Motor neuron (in vitro differentiated cells): ENCODE measurements around the gene SPP1. TPM values are rescaled to one million over a fixed set of nuclear protein-coding genes. Genes with fewer than 3 reads are reported as not detected.
A peak's percentile ranks its signal among the peaks of the same experiment; 100 is the strongest.
"Not testable (repeated sequence)": the region's sequence is repeated elsewhere in the genome, so short reads cannot be mapped to it uniquely, and the experiment has no call there.

Experiments used
- ATAC-seq, 8 experiments: fragments of 200-7000 bp; cut with Tn5 transposase; replicated peaks in 6 of 8; 2 replicates each; pipeline ENCODE4 v1.8.0; 2021; ENCODE audit warnings: mild to moderate bottlenecking in 8 of 8, moderate library complexity in 8 of 8
- H3K27ac ChIP-seq, 2 donors: fragments of 250-450 bp; sonication (Bioruptor Pico); 2 replicates each; pipeline ENCODE4 v1.9.0; 2021; ENCODE audit warnings: antibody characterized with exemption in 2 of 2, mild to moderate bottlenecking in 2 of 2, moderate library complexity in 1 of 2
- H3K4me1 ChIP-seq, 2 donors: fragments of 250-450 bp; sonication (Bioruptor Pico); replicated peaks in 1 of 2; 2 replicates each; pipeline ENCODE4 v1.6.1; 2021; ENCODE audit warnings: antibody characterized with exemption in 2 of 2, mild to moderate bottlenecking in 2 of 2, moderate library complexity in 1 of 2
- H3K4me3 ChIP-seq, 5 donors: fragments of 250-450 bp; sonication (Bioruptor Pico); 2 replicates each; pipeline ENCODE4 v1.9.0; 2021; ENCODE audit warnings: antibody characterized with exemption in 5 of 5, mild to moderate bottlenecking in 5 of 5, moderate library complexity in 4 of 5
- WGBS, 10 experiments: fragments of 450-650 bp; shearing (Covaris generic); methylation state at CpG; one replicate each; pipeline ENCODE4 v1.0.0; 2022; 5-methylcytosine and 5-hydroxymethylcytosine counted together
- in situ Hi-C, 9 experiments: fragments of 400-800 bp; cut with MboI; loops; one replicate each; pipeline ENCODE4 v1.15.0; 2021; ENCODE audit warnings: low sequenced_read_pairs in 9 of 9, low pct_unique_long_range_greater_than_20kb in 2 of 9; ENCODE audit not compliant: unreplicated experiment in 9 of 9
- total RNA-seq, 8 experiments: library from RNA; unstranded; fragments of 300-600 nt; gene quantifications; 2 replicates each; pipeline versions ENCODE4 v1.2.3 to v1.2.4, GENCODE V29; 2022

The SPP1 gene
- total RNA-seq, 8 experiments from 2014 or later, result 1.8 to 240 (median 36.5) TPM; not detected in 2

DNA sequence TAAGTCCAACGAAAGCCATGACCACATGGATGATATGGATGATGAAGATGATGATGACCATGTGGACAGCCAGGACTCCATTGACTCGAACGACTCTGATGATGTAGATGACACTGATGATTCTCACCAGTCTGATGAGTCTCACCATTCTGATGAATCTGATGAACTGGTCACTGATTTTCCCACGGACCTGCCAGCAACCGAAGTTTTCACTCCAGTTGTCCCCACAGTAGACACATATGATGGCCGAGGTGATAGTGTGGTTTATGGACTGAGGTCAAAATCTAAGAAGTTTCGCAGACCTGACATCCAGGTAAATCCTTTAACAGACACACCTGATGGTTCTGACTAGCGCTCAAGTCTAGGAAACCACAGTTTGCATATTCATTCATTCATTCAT, 6.0 kb downstream of the SPP1 start:
- Histone ChIP-seq H3K27ac (no peak overlapping the region), H3K4me1 (peaks cover 2 to 3% of the 10 kb centered on the region in 2 donors), H3K4me3 (no peak overlapping the region)
- in situ Hi-C loops, result loop anchor here in 1 of 9 experiments (25.0 kb wide), 2 partner anchors 294 to 419 kb away; no protein-coding TSS in a partner anchor
- no peak for ATAC-seq
- WGBS, 10 experiments, result 70 to 100% (median 88%) methylated on average over 1 to 7 of the region's 8 CpGs; no CpG with 5 or more reads in 1 of the 10 experiments

DNA sequence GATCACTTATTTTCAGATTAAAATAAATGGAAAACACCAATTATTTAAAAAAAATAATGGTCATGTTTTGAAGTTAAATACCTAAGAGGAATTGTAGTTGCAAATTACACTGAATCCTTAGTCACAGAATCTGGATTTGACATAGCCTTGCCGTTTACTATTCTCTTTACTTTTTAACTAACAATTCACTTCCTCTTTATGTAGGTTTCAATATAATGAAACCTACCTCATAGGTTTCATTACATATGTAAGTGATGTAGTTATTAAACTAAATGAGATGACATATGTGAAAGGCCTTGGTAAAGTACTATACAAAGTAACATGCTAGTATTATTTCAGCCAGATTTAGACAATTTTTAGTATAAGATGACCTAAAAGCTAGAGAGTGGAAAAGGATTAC, 6.5 kb downstream of the SPP1 start:
- no peak overlapping the region for H3K4me3 ChIP-seq
- H3K27ac ChIP-seq, result no peak overlapping the region
- in situ Hi-C loops, result loop anchor here in 1 of 9 experiments (25.0 kb wide), 2 partner anchors 295 to 420 kb away; no protein-coding TSS in a partner anchor
- H3K4me1 ChIP-seq, result peaks cover 2 to 3% of the 10 kb centered on the region in 2 donors
- no peak for ATAC-seq
- WGBS, 10 experiments, result 0 to 100% (median 89%) methylated on average over 1 of the region's 1 CpG; no CpG with 5 or more reads in 4 of the 10 experiments

DNA sequence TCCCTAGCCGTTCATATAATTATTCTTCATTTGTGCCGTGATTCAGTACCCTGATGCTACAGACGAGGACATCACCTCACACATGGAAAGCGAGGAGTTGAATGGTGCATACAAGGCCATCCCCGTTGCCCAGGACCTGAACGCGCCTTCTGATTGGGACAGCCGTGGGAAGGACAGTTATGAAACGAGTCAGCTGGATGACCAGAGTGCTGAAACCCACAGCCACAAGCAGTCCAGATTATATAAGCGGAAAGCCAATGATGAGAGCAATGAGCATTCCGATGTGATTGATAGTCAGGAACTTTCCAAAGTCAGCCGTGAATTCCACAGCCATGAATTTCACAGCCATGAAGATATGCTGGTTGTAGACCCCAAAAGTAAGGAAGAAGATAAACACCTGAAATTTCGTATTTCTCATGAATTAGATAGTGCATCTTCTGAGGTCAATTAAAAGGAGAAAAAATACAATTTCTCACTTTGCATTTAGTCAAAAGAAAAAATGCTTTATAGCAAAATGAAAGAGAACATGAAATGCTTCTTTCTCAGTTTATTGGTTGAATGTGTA, 7.0 kb downstream of the SPP1 start:
- ATAC-seq, result no peak
- Histone ChIP-seq H3K4me3 (no peak overlapping the region), H3K4me1 (peaks cover 2% of the 10 kb centered on the region in 2 donors), H3K27ac (no peak overlapping the region)
- in situ Hi-C loops, result loop anchor here in 1 of 9 experiments (25.0 kb wide), 2 partner anchors 295 to 420 kb away; no protein-coding TSS in a partner anchor
- 47 to 97% (median 90%) methylated on average over 3 to 12 of the region's 13 CpGs; no CpG with 5 or more reads in 1 of the 10 experiments for WGBS, 10 experiments

DNA sequence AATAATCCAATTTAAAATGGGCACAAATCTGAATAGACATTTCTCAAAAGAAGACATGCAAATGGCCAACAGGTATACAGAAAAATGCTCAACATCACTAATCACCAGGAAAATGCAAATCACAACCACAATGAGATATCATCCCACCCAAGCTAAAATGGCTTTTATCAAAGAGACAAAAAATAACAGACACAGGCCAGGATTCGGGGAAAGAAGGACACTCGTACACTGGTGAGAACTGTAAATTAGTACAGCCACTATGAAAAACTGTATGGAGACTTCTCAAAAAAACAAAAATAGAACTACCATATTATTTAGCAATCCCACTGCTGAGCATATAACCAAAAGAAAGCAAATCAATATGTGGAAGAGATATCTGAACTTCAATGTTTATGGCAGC, 8.5 kb downstream of the SPP1 start:
- no peaks in the 10 kb centered on the region for H3K4me1 ChIP-seq
- in situ Hi-C loops, result loop anchor here in 1 of 9 experiments (25.0 kb wide), 2 partner anchors 297 to 422 kb away; no protein-coding TSS in a partner anchor
- ATAC-seq, result no peak
- H3K4me3 ChIP-seq, result no peak overlapping the region
- WGBS, 10 experiments, result 59 to 100% (median 90%) methylated on average over 1 to 2 of the region's 2 CpGs; no CpG with 5 or more reads in 2 of the 10 experiments
- H3K27ac ChIP-seq, result no peak overlapping the region

DNA sequence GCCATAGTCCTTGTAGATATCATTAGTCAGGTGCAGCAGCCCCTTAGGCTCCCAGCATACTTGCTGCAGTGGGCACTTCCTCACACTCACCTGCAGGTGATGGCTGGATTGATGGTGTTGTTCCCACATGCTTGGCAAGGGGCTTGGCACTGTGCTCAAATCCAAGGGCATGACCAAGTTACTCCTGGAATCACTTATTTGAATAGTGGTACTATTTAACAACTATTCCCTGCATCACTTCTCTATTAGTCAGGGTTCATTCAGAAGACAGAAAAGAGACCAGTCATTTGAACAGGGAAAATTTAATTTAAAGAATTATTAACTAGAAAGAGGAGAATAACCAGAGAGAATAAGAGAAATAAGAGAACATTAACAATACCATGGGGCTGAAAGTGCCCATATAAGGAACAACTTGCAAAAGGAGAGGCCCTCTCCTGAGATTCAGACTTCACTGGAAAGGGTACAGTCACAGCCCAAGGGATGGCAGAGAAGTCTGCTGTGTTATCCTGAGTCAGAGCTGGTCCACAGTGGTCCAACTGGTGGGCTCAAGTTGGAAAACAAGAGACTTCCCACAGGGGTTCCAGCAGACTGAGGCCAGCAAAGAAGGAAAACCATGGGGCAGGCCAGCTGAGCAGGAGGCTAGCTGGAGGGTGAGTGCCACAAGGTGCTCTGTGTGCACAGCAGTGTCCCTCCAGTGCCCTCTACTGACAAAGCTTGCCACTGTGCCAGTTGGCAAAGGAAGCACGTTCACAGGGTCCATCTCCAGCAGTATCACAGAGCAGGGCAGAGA, 9.8 kb downstream of the SPP1 start:
- no peak overlapping the region for H3K4me3 ChIP-seq
- in situ Hi-C loops, result loop anchor here in 1 of 9 experiments (25.0 kb wide), 2 partner anchors 298 to 423 kb away; no protein-coding TSS in a partner anchor
- no peak overlapping the region for H3K27ac ChIP-seq
- ATAC-seq, result peak; percentile 89 to 100 (median 96)
- WGBS, 10 experiments, result 0 to 50% (median 29%) methylated on average over 1 of the region's 1 CpG; no CpG with 5 or more reads in 7 of the 10 experiments
- H3K4me1 ChIP-seq, result no peaks in the 10 kb centered on the region

DNA sequence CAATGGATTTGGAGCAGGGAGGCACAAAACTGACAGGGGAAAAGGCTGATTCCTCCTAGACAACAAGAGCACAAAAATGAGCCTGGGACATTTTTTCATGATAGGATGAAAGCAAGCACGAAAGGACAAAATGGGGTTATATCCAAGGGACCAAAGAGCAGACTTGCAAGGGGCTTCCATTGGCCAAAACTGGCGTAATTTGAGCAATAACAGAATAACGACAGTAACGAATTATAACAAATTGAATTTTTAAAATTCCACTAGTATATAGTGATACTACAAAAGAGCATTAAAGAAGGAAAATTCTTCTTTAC, 10.3 kb downstream of the SPP1 start:
- no peak overlapping the region for H3K4me3 ChIP-seq
- H3K4me1 ChIP-seq, result no peaks in the 10 kb centered on the region
- WGBS, 10 experiments, result 18 to 91% (median 50%) methylated on average over 3 to 4 of the region's 4 CpGs
- peak in 1 of 8 experiments; percentile 4 for ATAC-seq
- in situ Hi-C loops, result loop anchor here in 1 of 9 experiments (25.0 kb wide), 2 partner anchors 299 to 424 kb away; no protein-coding TSS in a partner anchor
- H3K27ac ChIP-seq, result no peak overlapping the region

DNA sequence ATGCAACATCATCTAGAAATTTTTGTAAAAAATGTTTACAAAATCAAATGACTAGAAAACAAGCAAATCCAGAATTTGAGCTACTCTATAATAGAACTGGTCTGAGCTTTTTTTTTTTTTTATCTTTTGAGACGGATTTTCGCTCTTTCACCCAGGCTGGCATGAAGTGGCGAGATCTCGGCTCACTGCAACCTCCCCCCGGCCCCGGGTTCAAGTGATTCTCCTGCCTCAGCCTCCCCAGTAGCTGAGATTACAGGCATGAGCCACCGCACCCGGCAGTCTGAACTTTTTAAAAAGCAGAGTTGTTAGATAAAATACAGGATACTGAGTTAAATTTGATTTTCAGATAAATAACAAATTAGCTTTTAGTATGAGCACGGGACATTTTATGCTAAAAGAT, 11.0 kb downstream of the SPP1 start:
- H3K4me3 ChIP-seq, result no peak overlapping the region
- no peak overlapping the region for H3K27ac ChIP-seq
- WGBS, 10 experiments, result 42 to 100% (median 94%) methylated on average over 1 to 9 of the region's 9 CpGs
- H3K4me1 ChIP-seq, result no peaks in the 10 kb centered on the region
- no peak for ATAC-seq
- in situ Hi-C loops, result loop anchor here in 1 of 9 experiments (25.0 kb wide), 2 partner anchors 299 to 424 kb away; no protein-coding TSS in a partner anchor

DNA sequence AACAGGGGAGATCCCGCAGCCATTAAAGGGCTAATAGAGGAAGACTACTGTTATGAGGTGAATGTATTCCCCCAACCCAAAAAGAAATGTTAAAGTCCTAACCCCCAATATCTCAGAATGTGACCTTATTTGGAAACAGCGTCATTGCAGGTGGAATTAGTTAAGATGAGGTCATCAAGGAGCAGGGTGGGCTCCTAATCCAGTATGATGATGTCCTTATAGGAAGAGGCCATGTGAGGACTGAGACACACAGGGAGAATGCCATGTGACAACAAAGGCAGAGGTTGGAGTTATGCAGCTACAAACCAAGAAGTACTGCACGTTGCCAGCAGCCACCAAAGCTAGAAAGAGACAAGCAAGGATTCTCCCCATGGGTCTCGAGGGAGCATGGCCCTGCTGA, 14.3 kb downstream of the SPP1 start:
- no peak for ATAC-seq
- no peak overlapping the region for H3K27ac ChIP-seq
- WGBS, 10 experiments, result 37 to 100% (median 79%) methylated on average over 1 to 4 of the region's 4 CpGs
- in situ Hi-C loops, result loop anchor here in 1 of 9 experiments (25.0 kb wide), 2 partner anchors 302 to 427 kb away; no protein-coding TSS in a partner anchor
- H3K4me1 ChIP-seq, result no peaks in the 10 kb centered on the region
- H3K4me3 ChIP-seq, result no peak overlapping the region

DNA sequence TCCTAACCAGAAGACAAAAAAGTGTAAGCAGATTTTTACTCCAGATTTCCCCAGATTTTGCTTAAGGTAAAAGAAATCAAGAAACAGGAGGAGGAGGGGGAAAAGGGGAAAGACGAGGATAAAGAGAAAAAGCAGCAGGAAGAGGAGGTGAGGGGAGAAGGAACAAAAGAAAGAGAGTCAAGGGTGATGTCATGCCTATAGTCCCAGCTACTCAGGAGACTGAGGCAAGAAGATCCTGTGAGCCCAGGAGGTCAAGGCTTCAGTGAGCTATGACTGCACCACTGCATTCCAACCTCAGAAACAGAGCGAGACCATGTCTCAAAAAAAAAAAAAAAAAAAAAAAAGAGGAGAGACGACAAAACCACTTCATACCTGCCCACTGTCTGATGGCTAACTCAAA, 19.9 kb downstream of the SPP1 start:
- Histone ChIP-seq H3K4me1 (no peaks in the 10 kb centered on the region), H3K4me3 (no peak overlapping the region), H3K27ac (no peak overlapping the region)
- 0 to 100% (median 68%) methylated on average over 1 to 3 of the region's 3 CpGs for WGBS, 10 experiments
- ATAC-seq, result no peak
- in situ Hi-C loops, result loop anchor here in 1 of 9 experiments (25.0 kb wide), 2 partner anchors 308 to 433 kb away; no protein-coding TSS in a partner anchor

DNA sequence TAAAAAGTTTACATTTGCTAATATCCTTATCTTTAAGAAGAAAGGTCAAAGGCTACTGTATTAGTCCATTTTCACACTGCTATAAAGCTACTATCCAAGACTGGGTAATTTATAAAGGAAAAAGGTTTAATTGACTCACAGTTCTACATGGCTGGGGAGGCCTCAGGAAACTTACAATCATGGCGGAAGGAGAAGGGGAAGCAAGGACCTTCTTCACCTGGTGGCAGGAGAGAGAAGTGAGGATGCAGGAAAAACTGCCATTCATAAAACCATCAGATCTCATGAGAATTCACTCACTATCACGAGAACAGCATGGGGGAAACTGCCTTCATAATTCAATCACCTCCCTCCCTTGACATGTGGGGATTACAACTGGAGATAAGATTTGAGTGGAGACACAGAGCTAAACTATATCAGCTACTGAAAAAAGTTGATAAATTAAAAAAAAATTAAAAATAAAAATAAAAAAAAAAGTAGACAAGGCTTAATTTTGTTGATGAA, 23.7 kb downstream of the SPP1 start:
- in situ Hi-C loops, result loop anchor here in 1 of 9 experiments (25.0 kb wide), 2 partner anchors 312 to 437 kb away; no protein-coding TSS in a partner anchor
- 55 to 100% (median 87%) methylated on average over 1 to 2 of the region's 2 CpGs for WGBS, 10 experiments
- H3K4me3 ChIP-seq, H3K4me1 ChIP-seq, H3K27ac ChIP-seq, ATAC-seq: not testable (repeated sequence)

DNA sequence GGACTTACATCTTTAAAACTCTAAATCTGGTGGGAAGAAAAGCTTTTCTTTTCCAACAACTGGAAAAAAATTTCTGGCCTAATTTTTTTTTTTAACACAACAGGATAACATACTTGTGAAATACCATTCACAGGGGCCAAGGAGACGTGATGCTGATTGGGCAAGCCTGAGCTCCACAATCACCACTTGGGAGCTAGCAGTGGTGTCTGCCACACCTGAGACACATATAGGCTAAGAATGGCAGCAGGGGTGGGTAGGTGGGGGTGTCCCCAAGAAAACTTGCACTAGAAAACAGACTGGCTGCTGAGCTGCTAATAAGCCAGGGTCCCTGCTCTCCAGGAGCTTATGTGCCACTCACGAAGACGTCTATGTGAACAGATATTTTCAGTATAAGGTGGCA, 26.4 kb downstream of the SPP1 start:
- no peak overlapping the region for H3K27ac ChIP-seq
- H3K4me3 ChIP-seq, result no peak overlapping the region
- in situ Hi-C loops, result no loop called here
- peaks cover 0 to 4% of the 10 kb centered on the region in 2 donors for H3K4me1 ChIP-seq
- 82 to 100% (median 92%) methylated on average over 1 to 3 of the region's 3 CpGs; no CpG with 5 or more reads in 6 of the 10 experiments for WGBS, 10 experiments
- no peak for ATAC-seq

DNA sequence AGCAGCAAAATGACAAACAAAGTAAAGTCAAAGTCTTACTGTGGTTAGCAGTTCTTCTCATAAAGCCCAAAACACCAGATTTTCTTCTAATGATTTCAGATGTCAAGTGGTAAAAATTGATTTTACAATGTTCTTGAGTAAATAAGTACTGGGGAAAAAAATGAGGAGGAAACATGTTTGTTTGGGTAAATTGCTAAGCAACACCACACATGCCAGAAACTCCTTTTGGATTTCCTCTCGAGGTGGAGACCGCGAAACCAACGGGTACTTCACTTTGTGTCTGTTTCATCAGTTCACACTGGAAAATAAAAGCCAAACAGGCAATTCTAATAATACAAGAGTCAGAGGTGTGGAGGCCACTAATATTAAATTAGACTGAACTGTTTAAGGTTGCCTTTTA, 27.3 kb downstream of the SPP1 start:
- in situ Hi-C loops, result no loop called here
- Histone ChIP-seq H3K4me3 (no peak overlapping the region), H3K27ac (no peak overlapping the region), H3K4me1 (peaks cover 0 to 7% of the 10 kb centered on the region in 2 donors)
- WGBS, 10 experiments, result 20 to 100% (median 60%) methylated on average over 1 to 4 of the region's 4 CpGs; no CpG with 5 or more reads in 3 of the 10 experiments
- no peak for ATAC-seq

DNA sequence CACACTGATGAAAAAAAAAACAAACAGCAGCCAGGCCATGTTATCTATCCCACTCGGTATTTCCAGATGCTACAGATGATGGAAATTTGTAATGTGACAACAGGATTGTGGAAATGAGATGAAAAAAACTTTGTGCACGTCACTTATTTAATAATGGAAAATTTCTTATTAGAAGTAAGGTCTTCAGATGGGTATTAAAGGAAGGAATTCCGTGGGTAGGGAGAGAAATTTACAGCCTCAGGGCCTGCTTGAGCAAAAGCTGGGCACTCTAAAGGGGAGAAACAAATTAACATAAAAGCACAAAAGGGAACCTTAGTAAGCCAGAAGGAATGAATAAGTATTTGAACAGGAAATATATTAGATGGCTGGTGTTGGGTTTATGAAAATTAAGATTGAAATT, 27.7 kb downstream of the SPP1 start:
- Histone ChIP-seq H3K27ac (no peak overlapping the region), H3K4me3 (no peak overlapping the region), H3K4me1 (peaks cover 0 to 7% of the 10 kb centered on the region in 2 donors)
- no peak for ATAC-seq
- in situ Hi-C loops, result no loop called here
- 0 to 92% (median 57%) methylated on average over 1 to 3 of the region's 3 CpGs; no CpG with 5 or more reads in 1 of the 10 experiments for WGBS, 10 experiments
